ENCODE data around the gene PTPRN2.

Gene PTPRN2

DNA sequence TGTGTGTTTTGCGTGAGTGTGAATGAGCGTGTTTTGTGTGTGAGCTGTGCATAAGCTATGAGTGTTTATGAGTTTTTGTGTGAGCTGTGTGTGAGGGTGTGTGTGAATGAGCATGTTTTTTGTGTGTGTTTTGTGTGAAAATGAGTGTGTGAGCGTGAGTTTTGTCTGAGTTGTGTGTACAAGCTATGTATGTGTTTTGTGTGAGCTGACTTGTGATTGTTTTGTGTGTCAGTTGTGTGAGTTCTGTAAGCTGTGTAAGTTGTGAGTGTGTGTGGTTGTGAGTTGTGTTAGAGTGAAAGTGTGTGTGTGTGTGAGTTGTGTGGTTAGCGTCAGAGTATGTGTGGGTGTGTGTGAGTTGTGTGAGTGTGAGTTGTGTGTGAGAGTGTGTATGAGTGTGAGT lies 343.2 kb downstream of the PTPRN2 start:
- Histone ChIP-seq H3K36me3 (ENCODE audit: control insufficient read depth, insufficient read depth, low read length) (no peaks in the 10 kb centered on the region), H3K4me3 (ENCODE audit: low read length) (no peak overlapping the region), H3K27ac (ENCODE audit: low read depth, low read length) (no peak overlapping the region), H3K27me3 (ENCODE audit: control insufficient read depth, insufficient read depth, low read length) (no peaks in the 10 kb centered on the region), H3K4me1 (ENCODE audit: control insufficient read depth, insufficient read depth, low read length) (no peaks in the 10 kb centered on the region), H3K9ac (ENCODE audit: low read length) (no peak overlapping the region)

DNA sequence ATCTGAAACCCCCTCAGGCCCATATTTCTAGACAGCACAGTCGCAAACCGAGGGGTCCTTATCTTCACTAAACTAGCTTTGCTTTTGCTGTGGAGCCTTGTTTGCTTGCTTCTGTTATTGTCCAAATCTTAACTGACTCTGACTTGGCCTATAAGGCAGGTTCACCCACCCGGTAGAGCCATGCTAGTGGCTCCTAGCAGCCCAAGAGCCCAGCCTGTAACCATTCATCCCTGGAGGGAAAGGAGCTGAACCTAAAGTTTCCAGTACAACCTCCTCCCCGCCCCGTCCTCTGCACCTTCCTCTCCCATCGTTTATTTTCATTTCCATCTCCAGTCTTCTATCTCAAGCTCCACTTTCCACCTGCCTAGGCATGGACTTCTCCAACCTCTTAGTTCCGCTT lies 345.7 kb downstream of the PTPRN2 start:
- Histone ChIP-seq H3K27ac (ENCODE audit: low read depth, low read length) (no peak overlapping the region), H3K27me3 (ENCODE audit: control insufficient read depth, insufficient read depth, low read length) (no peaks in the 10 kb centered on the region), H3K4me3 (ENCODE audit: low read length) (no peak overlapping the region), H3K9ac (ENCODE audit: low read length) (no peak overlapping the region), H3K4me1 (ENCODE audit: control insufficient read depth, insufficient read depth, low read length) (no peaks in the 10 kb centered on the region), H3K36me3 (ENCODE audit: control insufficient read depth, insufficient read depth, low read length) (no peaks in the 10 kb centered on the region)

DNA sequence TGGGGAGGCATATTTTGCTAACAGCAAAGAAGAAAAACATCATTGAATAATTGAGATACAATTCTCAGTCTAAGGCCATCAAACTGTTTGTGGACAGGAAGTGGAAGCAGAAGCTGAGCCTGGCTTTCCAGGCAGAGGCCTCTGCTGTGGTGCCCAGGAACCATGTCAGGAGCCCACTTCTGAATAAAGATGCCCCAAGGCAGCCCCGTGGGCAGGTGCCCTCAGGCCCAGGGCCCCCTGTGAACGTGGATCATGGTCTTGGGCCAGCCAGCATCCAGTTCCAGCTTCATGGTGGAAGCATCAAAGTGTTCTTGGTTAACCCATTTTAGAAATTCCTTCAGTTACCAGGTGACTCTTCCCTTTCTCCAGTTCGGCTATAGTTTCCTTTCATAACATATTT lies 346.8 kb downstream of the PTPRN2 start:
- Histone ChIP-seq H3K4me3 (ENCODE audit: low read length) (no peak overlapping the region), H3K9ac (ENCODE audit: low read length) (no peak overlapping the region), H3K36me3 (ENCODE audit: control insufficient read depth, insufficient read depth, low read length) (no peaks in the 10 kb centered on the region), H3K27me3 (ENCODE audit: control insufficient read depth, insufficient read depth, low read length) (no peaks in the 10 kb centered on the region), H3K27ac (ENCODE audit: low read depth, low read length) (no peak overlapping the region), H3K4me1 (ENCODE audit: control insufficient read depth, insufficient read depth, low read length) (no peaks in the 10 kb centered on the region)

DNA sequence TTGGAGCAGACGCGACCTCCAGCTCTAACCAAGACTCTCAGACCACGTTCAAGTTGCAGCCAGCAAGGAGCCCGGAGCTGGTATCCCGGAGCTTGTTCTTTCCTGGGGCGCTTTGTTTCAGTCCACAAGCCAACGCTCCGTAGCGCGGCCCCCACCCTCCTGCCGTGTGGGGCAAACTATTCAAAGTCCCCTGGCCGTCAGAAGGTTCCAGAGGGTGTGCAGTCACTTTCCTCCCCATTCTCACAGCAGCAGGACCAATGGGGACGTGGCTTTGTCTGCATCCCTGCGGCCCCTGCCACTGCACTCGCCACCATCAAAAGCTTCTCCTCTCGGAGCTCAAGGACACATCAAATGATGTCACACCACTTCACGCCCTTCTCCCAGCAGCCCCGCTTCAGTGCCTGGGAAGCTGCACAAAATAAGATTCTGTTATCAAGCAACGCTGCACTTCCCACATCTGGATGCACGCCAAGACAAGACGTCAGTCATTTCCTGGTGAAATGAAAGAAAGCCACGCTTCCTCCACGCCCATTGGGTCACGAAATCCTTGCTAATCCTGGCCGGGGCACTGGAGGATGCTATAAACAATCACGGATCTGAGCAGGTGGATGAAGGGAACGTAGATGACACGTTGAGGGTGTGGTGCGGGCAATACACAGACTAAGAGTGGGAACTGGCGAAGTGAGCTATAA lies 348.2 kb downstream of the PTPRN2 start:
- no peak overlapping the region for H3K4me3 ChIP-seq (ENCODE audit: low read length)
- no peaks in the 10 kb centered on the region for H3K4me1 ChIP-seq (ENCODE audit: control insufficient read depth, insufficient read depth, low read length)
- no peak overlapping the region for H3K9ac ChIP-seq (ENCODE audit: low read length)
- no peaks in the 10 kb centered on the region for H3K27me3 ChIP-seq (ENCODE audit: control insufficient read depth, insufficient read depth, low read length)
- H3K36me3 ChIP-seq (ENCODE audit: control insufficient read depth, insufficient read depth, low read length) = no peaks in the 10 kb centered on the region
- no peak overlapping the region for H3K27ac ChIP-seq (ENCODE audit: low read depth, low read length)

DNA sequence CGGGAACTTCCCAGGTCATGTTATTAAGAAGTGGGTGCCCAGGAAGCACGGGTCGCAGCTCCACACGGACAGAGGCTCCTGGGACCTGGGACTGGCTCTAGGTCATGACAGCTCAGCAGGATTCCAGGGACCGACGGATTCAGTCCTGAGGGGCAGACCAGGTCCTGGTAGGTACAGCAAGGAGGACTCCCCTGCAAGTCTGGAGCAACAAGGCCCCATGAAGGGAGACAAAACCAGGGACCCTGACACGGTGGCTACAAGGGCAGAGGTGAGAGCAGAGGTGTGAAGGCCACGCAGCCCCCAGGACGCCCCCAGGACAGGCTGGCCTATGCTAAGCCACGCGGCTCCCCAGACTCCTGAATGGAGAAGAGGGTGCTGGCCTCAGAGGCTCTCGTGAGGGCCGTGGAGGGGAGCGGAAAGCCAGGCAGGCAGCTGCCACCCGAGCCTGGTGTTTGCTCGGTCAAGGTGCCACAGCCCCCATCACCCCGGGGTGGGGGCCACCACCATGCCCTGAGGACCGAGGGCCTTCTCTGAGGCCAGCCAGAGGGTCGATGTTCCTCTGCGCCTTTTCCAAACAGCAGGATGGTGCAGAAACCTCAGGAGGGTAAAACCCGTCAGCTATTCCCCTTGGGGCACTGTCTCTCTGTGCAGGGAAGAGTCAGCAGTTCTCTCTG lies 348.9 kb downstream of the PTPRN2 start:
- Histone ChIP-seq H3K27me3 (ENCODE audit: control insufficient read depth, insufficient read depth, low read length) (no peaks in the 10 kb centered on the region), H3K27ac (ENCODE audit: low read depth, low read length) (no peak overlapping the region)

DNA sequence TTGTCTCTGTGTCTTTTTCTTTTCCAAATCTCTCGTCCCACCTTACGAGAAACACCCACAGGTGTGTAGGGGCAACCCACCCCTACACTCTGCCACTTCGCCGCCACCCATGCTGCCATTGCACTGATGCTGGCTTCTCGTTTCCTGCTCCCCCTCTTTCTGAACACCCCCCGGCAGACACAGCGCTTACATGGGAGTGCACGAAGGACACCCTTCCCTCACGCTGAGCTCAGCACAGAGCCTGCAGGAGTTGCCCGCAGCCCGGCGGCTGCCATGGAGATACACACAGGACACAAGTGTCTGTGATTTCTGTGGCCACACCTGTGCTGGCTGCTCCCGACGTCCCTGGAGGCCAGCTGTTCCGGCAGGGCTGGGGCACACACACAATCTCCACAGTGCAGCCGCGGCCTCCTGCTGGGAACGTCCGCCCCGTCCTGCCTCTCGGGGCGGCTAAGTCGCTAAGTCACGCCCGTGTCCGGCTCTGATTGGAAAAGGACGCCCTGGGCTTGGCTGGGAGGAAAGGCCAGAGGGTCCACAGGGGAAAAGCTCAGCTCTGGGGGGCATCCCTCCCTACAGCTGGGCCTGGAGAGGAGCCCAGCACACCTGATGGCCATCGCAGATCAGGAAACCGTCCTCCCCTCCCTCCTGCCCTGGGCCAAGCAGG lies 349.8 kb downstream of the PTPRN2 start:
- no peak overlapping the region for H3K27ac ChIP-seq (ENCODE audit: low read depth, low read length)
- no peaks in the 10 kb centered on the region for H3K27me3 ChIP-seq (ENCODE audit: control insufficient read depth, insufficient read depth, low read length)
- no peaks in the 10 kb centered on the region for H3K36me3 ChIP-seq (ENCODE audit: control insufficient read depth, insufficient read depth, low read length)
- no peaks in the 10 kb centered on the region for H3K4me1 ChIP-seq (ENCODE audit: control insufficient read depth, insufficient read depth, low read length)
- H3K9ac ChIP-seq (ENCODE audit: low read length) = no peak overlapping the region
- H3K4me3 ChIP-seq (ENCODE audit: low read length) = no peak overlapping the region

More for the DNA sequence above, 348.9 kb downstream of the PTPRN2 start:
- Histone ChIP-seq H3K36me3 (ENCODE audit: control insufficient read depth, insufficient read depth, low read length) (no peaks in the 10 kb centered on the region), H3K9ac (ENCODE audit: low read length) (no peak overlapping the region), H3K4me1 (ENCODE audit: control insufficient read depth, insufficient read depth, low read length) (no peaks in the 10 kb centered on the region), H3K4me3 (ENCODE audit: low read length) (no peak overlapping the region)

DNA sequence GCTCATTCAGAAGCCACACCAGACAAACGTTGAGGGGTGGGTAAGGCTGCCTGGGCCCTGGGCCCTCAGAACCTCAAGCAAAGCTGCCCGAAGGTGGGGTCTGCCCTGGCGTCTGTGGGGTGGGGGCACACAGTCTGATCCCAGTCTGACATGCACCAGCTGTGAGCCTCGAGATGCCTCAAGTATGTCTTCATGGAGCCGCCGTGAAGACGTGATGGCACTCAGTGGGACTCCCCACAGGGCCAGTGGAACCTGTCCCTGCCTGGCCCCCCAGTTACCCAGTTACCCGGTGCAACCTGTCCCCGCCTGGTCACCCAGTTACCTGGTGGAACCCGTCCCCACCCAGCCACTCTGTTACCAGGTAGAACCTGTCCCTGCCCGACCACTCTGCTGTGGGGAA lies 351.2 kb downstream of the PTPRN2 start:
- no peak overlapping the region for H3K9ac ChIP-seq (ENCODE audit: low read length)
- no peaks in the 10 kb centered on the region for H3K27me3 ChIP-seq (ENCODE audit: control insufficient read depth, insufficient read depth, low read length)
- H3K27ac ChIP-seq (ENCODE audit: low read depth, low read length) = no peak overlapping the region
- no peak overlapping the region for H3K4me3 ChIP-seq (ENCODE audit: low read length)
- H3K4me1 ChIP-seq (ENCODE audit: control insufficient read depth, insufficient read depth, low read length) = no peaks in the 10 kb centered on the region
- H3K36me3 ChIP-seq (ENCODE audit: control insufficient read depth, insufficient read depth, low read length) = no peaks in the 10 kb centered on the region

DNA sequence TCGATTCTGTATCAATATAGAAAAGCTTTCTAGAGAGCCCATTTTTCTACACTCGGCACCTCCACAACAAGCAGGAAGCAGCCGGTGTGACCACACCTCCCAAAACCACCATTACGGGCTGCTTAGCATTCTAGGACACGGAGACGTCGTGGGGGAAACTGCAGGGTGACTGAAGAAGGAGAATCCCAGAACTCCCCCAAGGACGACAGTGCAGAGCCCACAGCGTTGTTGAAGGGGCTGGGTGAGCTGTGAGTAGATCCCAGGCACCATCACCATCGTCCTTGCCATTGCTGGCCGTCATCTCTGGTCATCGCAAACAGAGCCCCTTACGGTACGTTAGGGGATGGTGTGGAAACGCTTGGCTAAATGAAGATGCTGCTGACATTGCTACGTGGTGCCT lies 351.8 kb downstream of the PTPRN2 start:
- no peak overlapping the region for H3K4me3 ChIP-seq (ENCODE audit: low read length)
- no peaks in the 10 kb centered on the region for H3K4me1 ChIP-seq (ENCODE audit: control insufficient read depth, insufficient read depth, low read length)
- H3K36me3 ChIP-seq (ENCODE audit: control insufficient read depth, insufficient read depth, low read length) = no peaks in the 10 kb centered on the region
- no peak overlapping the region for H3K9ac ChIP-seq (ENCODE audit: low read length)
- no peak overlapping the region for H3K27ac ChIP-seq (ENCODE audit: low read depth, low read length)
- H3K27me3 ChIP-seq (ENCODE audit: control insufficient read depth, insufficient read depth, low read length) = no peaks in the 10 kb centered on the region

DNA sequence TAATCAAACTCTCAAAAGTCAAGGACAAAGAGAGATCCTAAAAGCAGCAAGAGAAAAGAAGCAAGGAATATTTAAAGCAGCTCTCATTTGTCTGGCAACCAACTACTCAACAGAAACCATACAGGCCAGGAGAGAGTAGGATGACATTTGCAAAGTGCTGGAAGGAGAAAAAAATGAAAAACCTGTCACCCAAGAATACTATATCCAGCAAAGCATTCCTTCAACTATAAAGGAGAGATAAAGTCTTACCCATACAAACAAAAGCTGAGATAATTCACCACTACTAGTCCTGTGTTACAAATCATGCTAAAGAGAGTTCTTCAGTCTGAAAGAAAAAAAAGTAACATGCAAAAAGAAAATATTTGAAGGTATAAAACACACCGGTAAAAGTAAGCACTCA lies 357.7 kb downstream of the PTPRN2 start:
- Histone ChIP-seq H3K27ac (ENCODE audit: low read depth, low read length) (no peak overlapping the region), H3K4me3 (ENCODE audit: low read length) (no peak overlapping the region), H3K27me3 (ENCODE audit: control insufficient read depth, insufficient read depth, low read length) (no peaks in the 10 kb centered on the region), H3K36me3 (ENCODE audit: control insufficient read depth, insufficient read depth, low read length) (no peaks in the 10 kb centered on the region), H3K4me1 (ENCODE audit: control insufficient read depth, insufficient read depth, low read length) (no peaks in the 10 kb centered on the region), H3K9ac (ENCODE audit: low read length) (no peak overlapping the region)

DNA sequence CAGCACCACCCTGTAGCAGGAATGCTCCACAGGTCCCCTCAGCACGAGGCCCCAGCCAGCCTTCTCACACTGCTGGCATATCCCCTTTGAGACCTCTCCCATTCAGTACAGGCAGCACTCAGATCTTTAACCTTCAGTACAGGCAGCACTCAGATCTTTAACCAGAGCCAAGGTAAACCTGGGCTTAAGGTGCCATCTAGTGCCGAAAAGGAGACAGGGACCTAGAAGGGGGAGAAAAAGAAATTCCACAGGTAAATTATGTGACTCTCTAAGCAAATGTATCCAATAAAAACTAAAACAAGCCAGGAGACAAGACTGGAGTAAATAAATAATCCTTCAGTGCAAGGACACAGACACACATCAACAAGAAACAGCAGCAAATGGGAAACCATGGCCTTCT lies 358.6 kb downstream of the PTPRN2 start:
- Histone ChIP-seq H3K4me3 (ENCODE audit: low read length) (no peak overlapping the region), H3K36me3 (ENCODE audit: control insufficient read depth, insufficient read depth, low read length) (no peaks in the 10 kb centered on the region), H3K4me1 (ENCODE audit: control insufficient read depth, insufficient read depth, low read length) (no peaks in the 10 kb centered on the region), H3K27ac (ENCODE audit: low read depth, low read length) (no peak overlapping the region), H3K27me3 (ENCODE audit: control insufficient read depth, insufficient read depth, low read length) (no peaks in the 10 kb centered on the region), H3K9ac (ENCODE audit: low read length) (no peak overlapping the region)

DNA sequence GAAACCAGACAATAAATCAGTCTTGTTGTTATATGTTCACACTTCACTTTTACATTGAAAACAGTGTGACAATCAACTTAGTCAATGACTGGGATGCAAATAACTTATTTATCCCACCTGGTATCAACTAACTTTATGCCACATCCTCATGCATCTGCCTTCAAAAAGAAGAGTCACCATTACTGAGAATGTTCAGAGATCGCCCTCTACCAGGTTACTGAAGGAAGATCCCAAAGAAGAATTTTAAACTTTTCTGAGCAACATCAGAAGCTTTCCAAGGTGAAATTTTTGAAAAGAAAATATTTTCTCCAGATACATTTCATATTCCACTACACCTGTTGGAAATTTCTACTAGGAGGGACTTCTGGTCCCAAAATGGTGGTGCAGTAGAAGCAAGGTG lies 359.5 kb downstream of the PTPRN2 start:
- H3K4me1 ChIP-seq (ENCODE audit: control insufficient read depth, insufficient read depth, low read length) = no peaks in the 10 kb centered on the region
- H3K27ac ChIP-seq (ENCODE audit: low read depth, low read length) = no peak overlapping the region
- no peaks in the 10 kb centered on the region for H3K27me3 ChIP-seq (ENCODE audit: control insufficient read depth, insufficient read depth, low read length)
- H3K4me3 ChIP-seq (ENCODE audit: low read length) = no peak overlapping the region
- H3K36me3 ChIP-seq (ENCODE audit: control insufficient read depth, insufficient read depth, low read length) = no peaks in the 10 kb centered on the region
- H3K9ac ChIP-seq (ENCODE audit: low read length) = no peak overlapping the region

DNA sequence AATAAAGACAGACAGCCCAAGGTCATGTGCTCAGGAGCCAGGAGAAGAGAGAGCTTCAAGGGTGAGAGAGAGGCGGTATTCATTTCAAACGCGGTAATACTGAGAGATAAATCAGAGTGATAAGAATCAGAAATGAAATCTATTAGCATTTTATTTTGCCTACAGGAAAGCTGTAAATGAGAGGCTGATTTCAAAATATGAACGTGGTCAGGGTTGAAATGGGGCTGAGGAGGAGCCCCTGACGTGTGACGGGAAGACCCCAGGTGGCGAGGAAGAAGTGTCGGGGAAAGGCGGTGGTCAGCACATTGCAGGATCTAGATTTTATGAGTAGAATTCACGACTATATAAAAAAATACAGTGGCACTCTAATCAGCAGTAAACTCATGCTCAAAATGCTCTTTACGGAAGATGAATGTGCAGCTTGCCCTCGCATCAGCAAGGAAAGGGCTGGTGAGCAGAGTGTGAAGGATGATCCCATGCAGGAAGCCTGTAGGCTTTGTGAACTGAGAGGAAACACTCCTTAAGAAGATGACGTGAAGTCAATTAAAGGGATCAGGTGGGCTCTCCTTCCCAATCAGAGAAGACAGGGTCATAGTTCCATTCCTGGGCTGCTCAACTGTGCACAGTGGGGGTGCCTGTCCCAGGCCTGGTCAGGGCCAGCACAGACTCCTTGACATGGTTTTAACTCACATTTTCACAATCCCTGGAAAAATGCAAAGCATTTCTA lies 360.2 kb downstream of the PTPRN2 start:
- no peak overlapping the region for H3K27ac ChIP-seq (ENCODE audit: low read depth, low read length)
- no peak overlapping the region for H3K9ac ChIP-seq (ENCODE audit: low read length)
- H3K4me1 ChIP-seq (ENCODE audit: control insufficient read depth, insufficient read depth, low read length) = no peaks in the 10 kb centered on the region
- no peak overlapping the region for H3K4me3 ChIP-seq (ENCODE audit: low read length)
- H3K36me3 ChIP-seq (ENCODE audit: control insufficient read depth, insufficient read depth, low read length) = no peaks in the 10 kb centered on the region
- no peaks in the 10 kb centered on the region for H3K27me3 ChIP-seq (ENCODE audit: control insufficient read depth, insufficient read depth, low read length)
